Calu3 (cell line): ENCODE measurements around the gene SORL1-AS1.

Experiments
- BruUV-seq: library from RNA; stranded (reverse); fragments of 400-500 nt; replicated peaks from 2 replicates; lab custom pipeline; 2021; lab: Mats Ljungman, UMichigan
- CTCF ChIA-PET: fragments of 300-600 bp; sonication (Branson Sonifier 250); formaldehyde crosslinking; loops from one replicate; lab custom pipeline; 2022; ENCODE audit warnings: antibody characterized with exemption; lab: Charles Lee
- DNase-seq: peaks from one replicate; pipeline ENCODE4 v3.0.0; 2022
- H3K27ac Mint-ChIP-seq: one replicate; pipeline ENCODE4 v1.8.0; 2022; ENCODE audit warnings: mixed read lengths; ENCODE audit not compliant: unreplicated experiment
- H3K27me3 Mint-ChIP-seq: one replicate; pipeline ENCODE4 v1.8.0; 2022; ENCODE audit warnings: mixed read lengths; ENCODE audit not compliant: unreplicated experiment
- H3K36me3 Mint-ChIP-seq: one replicate; pipeline ENCODE4 v1.8.0; 2022; ENCODE audit warnings: mild to moderate bottlenecking, moderate library complexity, mixed read lengths; ENCODE audit not compliant: insufficient read depth, unreplicated experiment
- H3K4me1 Mint-ChIP-seq: one replicate; pipeline ENCODE4 v1.8.0; 2022; ENCODE audit warnings: mild to moderate bottlenecking, low read depth, mixed read lengths; ENCODE audit not compliant: unreplicated experiment
- H3K4me3 Mint-ChIP-seq: one replicate; pipeline ENCODE4 v1.8.0; 2022; ENCODE audit warnings: mild to moderate bottlenecking, low read depth, moderate library complexity, mixed read lengths; ENCODE audit not compliant: unreplicated experiment
- H3K9me3 Mint-ChIP-seq: one replicate; pipeline ENCODE4 v1.8.0; 2022; ENCODE audit warnings: low read depth, mixed read lengths; ENCODE audit not compliant: unreplicated experiment
- CTCF ChIP-seq: fragments of 200-600 bp; IDR thresholded peaks from one replicate; pipeline ENCODE4 v1.8.0; 2022; ENCODE audit warnings: antibody characterized with exemption; ENCODE audit not compliant: unreplicated experiment
- intact Hi-C: fragments of 100-400 bp; cut with micrococcal nuclease; formaldehyde crosslinking; loops from one replicate; pipeline ENCODE4 v1.10.0; 2022; ENCODE audit not compliant: unreplicated experiment

The SORL1-AS1 gene

GRCh38 chr11:121488170-121488569, 35.4 kb upstream of the SORL1-AS1 start:
- H3K36me3 Mint-ChIP-seq: no peaks in the 10 kb centered on the region
- H3K4me3 Mint-ChIP-seq: no peak overlapping the region
- no TSS peak for BruUV-seq
- H3K27me3 Mint-ChIP-seq: no peaks in the 10 kb centered on the region
- no peak overlapping the region for H3K27ac Mint-ChIP-seq
- DNase-seq: no peak
- no peak for TF ChIP-seq CTCF
- CTCF ChIA-PET: no interaction called here
- intact Hi-C loops: no loop called here
- no peaks in the 10 kb centered on the region for H3K9me3 Mint-ChIP-seq
- H3K4me1 Mint-ChIP-seq: no peaks in the 10 kb centered on the region

DNA sequence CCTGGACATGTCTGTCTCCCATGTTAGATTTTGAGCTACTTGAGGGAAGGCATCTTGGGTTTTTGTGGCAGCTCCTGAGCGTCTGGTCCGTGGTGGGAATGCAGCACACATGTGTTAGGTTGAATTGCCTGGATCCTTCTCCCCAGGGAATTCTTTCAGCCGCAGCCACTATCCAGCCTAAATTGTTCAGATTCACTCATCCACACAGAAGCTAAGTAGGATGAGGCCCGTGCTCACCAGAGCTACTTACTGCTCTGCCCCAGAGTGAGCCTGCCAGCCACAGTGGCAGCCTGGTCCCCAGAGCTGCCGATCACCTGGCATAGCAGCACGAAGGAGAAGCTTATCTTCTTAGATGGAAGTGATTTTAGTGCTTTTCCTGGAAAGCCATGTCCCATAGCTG, 34.4 kb upstream of the SORL1-AS1 start:
- DNase-seq: no peak
- no peaks in the 10 kb centered on the region for H3K4me1 Mint-ChIP-seq
- H3K27ac Mint-ChIP-seq: no peak overlapping the region
- no TSS peak for BruUV-seq
- CTCF ChIA-PET: no interaction called here
- no peaks in the 10 kb centered on the region for H3K27me3 Mint-ChIP-seq
- intact Hi-C loops: no loop called here
- no peaks in the 10 kb centered on the region for H3K36me3 Mint-ChIP-seq
- TF ChIP-seq CTCF: no peak
- no peak overlapping the region for H3K4me3 Mint-ChIP-seq
- no peaks in the 10 kb centered on the region for H3K9me3 Mint-ChIP-seq

- no peaks in the 10 kb centered on the region for H3K9me3 Mint-ChIP-seq
- no peak overlapping the region for H3K27ac Mint-ChIP-seq
- intact Hi-C loops: no loop called here
- H3K36me3 Mint-ChIP-seq: no peaks in the 10 kb centered on the region
- no TSS peak for BruUV-seq
- TF ChIP-seq CTCF: no peak
- H3K4me3 Mint-ChIP-seq: no peak overlapping the region
- DNase-seq: no peak
- no peaks in the 10 kb centered on the region for H3K4me1 Mint-ChIP-seq
- H3K27me3 Mint-ChIP-seq: no peaks in the 10 kb centered on the region
- CTCF ChIA-PET: no interaction called here
Observed at GRCh38 chr11:121486054-121486453, 33.3 kb upstream of the SORL1-AS1 start.

DNA sequence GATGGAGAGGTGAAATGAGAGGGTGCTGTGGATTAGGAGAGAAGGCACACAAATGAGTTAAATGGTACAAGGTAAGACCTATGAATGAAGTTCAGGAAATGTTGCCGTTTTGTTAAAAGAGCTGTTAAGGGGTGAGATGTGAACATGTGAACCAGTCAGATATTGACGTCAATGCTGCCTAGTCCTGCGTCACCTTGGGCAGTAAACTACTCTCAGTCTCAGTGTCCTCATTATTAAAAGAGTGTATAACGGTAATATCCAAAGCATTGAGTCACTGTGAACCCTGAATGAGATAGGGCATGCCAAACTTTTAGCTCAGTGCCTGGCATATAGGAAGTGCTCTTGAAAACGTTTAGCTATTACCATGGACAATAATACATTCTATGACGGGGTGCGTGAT, 32.4 kb upstream of the SORL1-AS1 start:
- Mint-ChIP-seq H3K36me3 (no peaks in the 10 kb centered on the region), H3K9me3 (no peaks in the 10 kb centered on the region), H3K4me1 (no peaks in the 10 kb centered on the region), H3K27ac (no peak overlapping the region), H3K27me3 (no peaks in the 10 kb centered on the region), H3K4me3 (no peak overlapping the region)
- BruUV-seq: no TSS peak
- no peak for DNase-seq
- intact Hi-C loops: no loop called here
- CTCF ChIA-PET: no interaction called here
- TF ChIP-seq CTCF: no peak
